Calu3 (cell line): Measurements from ENCODE around the gene TMEM121B. TPM values are rescaled to one million over a fixed set of nuclear protein-coding genes. Genes with fewer than 3 reads are reported as not detected.

Source experiments
- BruUV-seq: library from RNA; stranded (reverse); fragments of 400-500 nt; replicated peaks from 2 replicates; lab custom pipeline; 2021; lab: Mats Ljungman, UMichigan
- CTCF ChIA-PET: fragments of 300-600 bp; sonication (Branson Sonifier 250); formaldehyde crosslinking; loops from one replicate; lab custom pipeline; 2022; ENCODE audit warnings: antibody characterized with exemption; lab: Charles Lee
- DNase-seq: peaks from one replicate; pipeline ENCODE4 v3.0.0; 2022
- H3K27ac Mint-ChIP-seq: one replicate; pipeline ENCODE4 v1.8.0; 2022; ENCODE audit warnings: mixed read lengths; ENCODE audit not compliant: unreplicated experiment
- H3K27me3 Mint-ChIP-seq: one replicate; pipeline ENCODE4 v1.8.0; 2022; ENCODE audit warnings: mixed read lengths; ENCODE audit not compliant: unreplicated experiment
- H3K36me3 Mint-ChIP-seq: one replicate; pipeline ENCODE4 v1.8.0; 2022; ENCODE audit warnings: mild to moderate bottlenecking, moderate library complexity, mixed read lengths; ENCODE audit not compliant: insufficient read depth, unreplicated experiment
- H3K4me1 Mint-ChIP-seq: one replicate; pipeline ENCODE4 v1.8.0; 2022; ENCODE audit warnings: mild to moderate bottlenecking, low read depth, mixed read lengths; ENCODE audit not compliant: unreplicated experiment
- H3K4me3 Mint-ChIP-seq: one replicate; pipeline ENCODE4 v1.8.0; 2022; ENCODE audit warnings: mild to moderate bottlenecking, low read depth, moderate library complexity, mixed read lengths; ENCODE audit not compliant: unreplicated experiment
- H3K9me3 Mint-ChIP-seq: one replicate; pipeline ENCODE4 v1.8.0; 2022; ENCODE audit warnings: low read depth, mixed read lengths; ENCODE audit not compliant: unreplicated experiment
- CTCF ChIP-seq: fragments of 200-600 bp; IDR thresholded peaks from one replicate; pipeline ENCODE4 v1.8.0; 2022; ENCODE audit warnings: antibody characterized with exemption; ENCODE audit not compliant: unreplicated experiment
- intact Hi-C: fragments of 100-400 bp; cut with micrococcal nuclease; formaldehyde crosslinking; loops from one replicate; pipeline ENCODE4 v1.10.0; 2022; ENCODE audit not compliant: unreplicated experiment
- total RNA-seq: library from RNA; stranded (reverse); gene quantifications from 2 replicates; pipeline ENCODE4 v1.2.3, GENCODE V29; 2022

Gene TMEM121B
- total RNA-seq, 1 experiment from 2014 or later: 0.21 TPM

- H3K27ac Mint-ChIP-seq: no peak overlapping the region
- H3K9me3 Mint-ChIP-seq: no peaks in the 10 kb centered on the region
- H3K4me3 Mint-ChIP-seq: no peak overlapping the region
- no peak for TF ChIP-seq CTCF
- CTCF ChIA-PET: interaction anchor here (1.2 kb wide), 1 partner anchor 417 kb away, joined by 5 read pairs; no protein-coding TSS in a partner anchor
- no peak for DNase-seq
- H3K4me1 Mint-ChIP-seq: no peaks in the 10 kb centered on the region
- no peaks in the 10 kb centered on the region for H3K36me3 Mint-ChIP-seq
- H3K27me3 Mint-ChIP-seq: no peaks in the 10 kb centered on the region
- no TSS peak for BruUV-seq
- intact Hi-C loops: no loop called here
These were observed 25.1 kb downstream of the TMEM121B start for GRCh38 chr22:17096071-17096470.

- Mint-ChIP-seq H3K27me3 (no peaks in the 10 kb centered on the region), H3K9me3 (no peaks in the 10 kb centered on the region), H3K36me3 (no peaks in the 10 kb centered on the region), H3K4me3 (no peak overlapping the region), H3K27ac (no peak overlapping the region), H3K4me1 (no peaks in the 10 kb centered on the region)
- BruUV-seq: no TSS peak
- CTCF ChIA-PET: no interaction called here
- no peak for DNase-seq
- intact Hi-C loops: no loop called here
- TF ChIP-seq CTCF: no peak
These were observed 25.6 kb downstream of the TMEM121B start for GRCh38 chr22:17095538-17095937.

GRCh38 chr22:17093081-17093480 is 28.1 kb downstream of the TMEM121B start:
- Mint-ChIP-seq H3K27ac (no peak overlapping the region), H3K4me1 (no peaks in the 10 kb centered on the region), H3K36me3 (no peaks in the 10 kb centered on the region), H3K4me3 (no peak overlapping the region), H3K27me3 (no peaks in the 10 kb centered on the region), H3K9me3 (no peaks in the 10 kb centered on the region)
- no TSS peak for BruUV-seq
- CTCF ChIA-PET: no interaction called here
- TF ChIP-seq CTCF: no peak
- intact Hi-C loops: no loop called here
- DNase-seq: no peak

GRCh38 chr22:17091851-17092250 is 29.3 kb downstream of the TMEM121B start:
- H3K9me3 Mint-ChIP-seq: no peaks in the 10 kb centered on the region
- H3K4me3 Mint-ChIP-seq: no peak overlapping the region
- no TSS peak for BruUV-seq
- no peak for DNase-seq
- no peaks in the 10 kb centered on the region for H3K4me1 Mint-ChIP-seq
- H3K36me3 Mint-ChIP-seq: no peaks in the 10 kb centered on the region
- CTCF ChIA-PET: no interaction called here
- no peak overlapping the region for H3K27ac Mint-ChIP-seq
- intact Hi-C loops: no loop called here
- no peaks in the 10 kb centered on the region for H3K27me3 Mint-ChIP-seq
- TF ChIP-seq CTCF: no peak
